Activated T-helper 1 cell treated with anti-CD3 and anti-CD28 coated beads, Interleukin-12 subunit alpha, Interleukin-12 subunit beta, Interleukin-2, Interleukin-4 antibody, amounts not matched to agents 30 ng/mL and 10 ng/mL and 1 ng/mL, durations not matched to agents 14 hours and 24 hours and 36 hours (primary cell): Measurements from ENCODE around the gene USP10. TPM values are rescaled to one million over a fixed set of nuclear protein-coding genes. Genes with fewer than 3 reads are reported as not detected.
A peak's percentile ranks its signal among the peaks of the same experiment; 100 is the strongest.

ENCODE experiments used
- DNase-seq: peaks from one replicate; pipeline ENCODE4 v3.0.0; 2021; ENCODE audit warnings: low spot score
- H3K27ac Mint-ChIP-seq: one replicate; pipeline ENCODE4 v1.8.0; 2021; ENCODE audit warnings: mild to moderate bottlenecking, mixed read lengths
- H3K27me3 Mint-ChIP-seq: one replicate; pipeline ENCODE4 v1.8.0; 2022; ENCODE audit warnings: mild to moderate bottlenecking, moderate library complexity, mixed read lengths; ENCODE audit not compliant: insufficient read depth
- H3K36me3 Mint-ChIP-seq: one replicate; pipeline ENCODE4 v1.8.0; 2021; ENCODE audit warnings: low read depth, mixed read lengths
- H3K4me1 Mint-ChIP-seq: one replicate; pipeline ENCODE4 v1.8.0; 2021; ENCODE audit warnings: low read depth, mixed read lengths
- H3K4me3 Mint-ChIP-seq: one replicate; pipeline ENCODE4 v1.8.0; 2021; ENCODE audit warnings: mild to moderate bottlenecking, moderate library complexity, mixed read lengths
- H3K9me3 Mint-ChIP-seq: one replicate; pipeline ENCODE4 v1.8.0; 2021; ENCODE audit warnings: mixed read lengths
- intact Hi-C: fragments of 100-400 bp; cut with micrococcal nuclease; formaldehyde crosslinking; loops from one replicate; pipeline ENCODE4 v1.15.1; 2024
- total RNA-seq: library from RNA; stranded (reverse); gene quantifications from 2 replicates; pipeline ENCODE4 v1.2.3, GENCODE V29; 2022

The USP10 gene
- total RNA-seq, 1 donor from 2014 or later, result 153 TPM

GRCh38 chr16:84754956-84755672 lies 55.3 kb downstream of the USP10 start:
- Mint-ChIP-seq H3K27me3 (no peaks in the 10 kb centered on the region), H3K36me3 (peaks cover 16% of the 10 kb centered on the region), H3K4me3 (peak overlapping the region; percentile 60), H3K9me3 (no peaks in the 10 kb centered on the region), H3K4me1 (peaks cover 76% of the 10 kb centered on the region), H3K27ac (peak overlapping the region; percentile 72)
- DNase-seq, result no peak
- intact Hi-C loops, result loop anchor here (1.0 to 5.0 kb wide), 8 partner anchors 17 to 331 kb away; partner anchors contain the start of gene KIAA0513

GRCh38 chr16:84756830-84757229 lies 57.0 kb downstream of the USP10 start:
- peaks cover 24% of the 10 kb centered on the region for H3K36me3 Mint-ChIP-seq
- intact Hi-C loops, result no loop called here
- no peak overlapping the region for H3K4me3 Mint-ChIP-seq
- DNase-seq, result no peak
- H3K4me1 Mint-ChIP-seq, result peaks cover 63% of the 10 kb centered on the region
- no peaks in the 10 kb centered on the region for H3K27me3 Mint-ChIP-seq
- no peak overlapping the region for H3K27ac Mint-ChIP-seq
- no peaks in the 10 kb centered on the region for H3K9me3 Mint-ChIP-seq

DNA sequence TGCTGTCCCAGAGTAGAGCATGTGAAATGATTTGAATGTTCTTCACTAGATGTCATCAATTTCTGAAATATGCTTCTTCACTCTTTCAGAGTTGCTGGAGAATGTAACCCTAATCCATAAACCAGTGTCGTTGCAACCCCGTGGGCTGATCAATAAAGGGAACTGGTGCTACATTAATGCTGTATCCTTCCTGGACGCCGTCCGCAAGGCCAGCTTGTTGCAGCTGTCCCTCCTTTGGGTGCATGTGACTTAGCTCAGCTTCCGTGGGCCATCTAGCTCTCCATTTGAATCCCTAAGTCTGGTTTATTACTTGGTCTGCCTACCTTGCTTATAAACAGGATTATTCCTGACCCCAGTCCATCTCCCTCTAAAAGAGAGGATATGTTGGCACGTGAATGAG lies 58.8 kb downstream of the USP10 start:
- Mint-ChIP-seq H3K36me3 (peaks cover 33% of the 10 kb centered on the region), H3K9me3 (no peaks in the 10 kb centered on the region), H3K4me1 (peaks cover 49% of the 10 kb centered on the region), H3K4me3 (no peak overlapping the region), H3K27me3 (no peaks in the 10 kb centered on the region), H3K27ac (no peak overlapping the region)
- DNase-seq, result no peak
- intact Hi-C loops, result no loop called here

DNA sequence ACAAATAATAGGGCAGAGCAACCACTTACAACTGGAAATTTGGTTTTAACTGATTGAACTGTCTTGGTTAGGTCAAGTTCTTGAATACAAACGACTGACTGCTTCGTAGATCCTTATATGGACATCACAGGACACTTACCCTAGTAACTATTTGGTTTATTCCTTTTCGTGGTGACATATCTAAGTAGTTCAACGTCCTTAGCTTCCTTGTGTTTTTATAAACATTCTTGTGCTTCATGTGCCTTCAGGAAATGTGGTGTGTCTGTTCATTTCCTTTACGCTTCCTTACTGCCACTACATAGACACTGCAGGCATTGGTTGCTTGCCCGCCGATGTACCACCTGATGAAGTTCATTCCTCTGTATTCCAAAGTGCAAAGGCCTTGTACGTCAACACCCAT lies 59.3 kb downstream of the USP10 start:
- no peak overlapping the region for H3K27ac Mint-ChIP-seq
- H3K4me1 Mint-ChIP-seq, result peaks cover 44% of the 10 kb centered on the region
- no peak for DNase-seq
- no peaks in the 10 kb centered on the region for H3K27me3 Mint-ChIP-seq
- intact Hi-C loops, result no loop called here
- H3K9me3 Mint-ChIP-seq, result no peaks in the 10 kb centered on the region
- no peak overlapping the region for H3K4me3 Mint-ChIP-seq
- peaks cover 38% of the 10 kb centered on the region for H3K36me3 Mint-ChIP-seq

GRCh38 chr16:84759906-84760305 lies 60.1 kb downstream of the USP10 start:
- H3K27me3 Mint-ChIP-seq, result no peaks in the 10 kb centered on the region
- no peak overlapping the region for H3K4me3 Mint-ChIP-seq
- intact Hi-C loops, result no loop called here
- no peak overlapping the region for H3K27ac Mint-ChIP-seq
- DNase-seq, result no peak
- H3K4me1 Mint-ChIP-seq, result peaks cover 36% of the 10 kb centered on the region
- peaks cover 46% of the 10 kb centered on the region for H3K36me3 Mint-ChIP-seq
- no peaks in the 10 kb centered on the region for H3K9me3 Mint-ChIP-seq

- intact Hi-C loops, result no loop called here
- H3K4me3 Mint-ChIP-seq, result no peak overlapping the region
- H3K27me3 Mint-ChIP-seq, result no peaks in the 10 kb centered on the region
- peaks cover 53% of the 10 kb centered on the region for H3K36me3 Mint-ChIP-seq
- no peaks in the 10 kb centered on the region for H3K9me3 Mint-ChIP-seq
- peaks cover 44% of the 10 kb centered on the region for H3K4me1 Mint-ChIP-seq
- DNase-seq, result no peak
- H3K27ac Mint-ChIP-seq, result no peak overlapping the region
Observed at GRCh38 chr16:84761448-84762368, 61.9 kb downstream of the USP10 start.

- no peak for DNase-seq
- H3K36me3 Mint-ChIP-seq, result peaks cover 63% of the 10 kb centered on the region
- H3K4me1 Mint-ChIP-seq, result peaks cover 52% of the 10 kb centered on the region
- H3K4me3 Mint-ChIP-seq, result no peak overlapping the region
- H3K9me3 Mint-ChIP-seq, result no peaks in the 10 kb centered on the region
- no peak overlapping the region for H3K27ac Mint-ChIP-seq
- intact Hi-C loops, result no loop called here
- no peaks in the 10 kb centered on the region for H3K27me3 Mint-ChIP-seq
Observed at GRCh38 chr16:84763164-84763563, 63.4 kb downstream of the USP10 start.

DNA sequence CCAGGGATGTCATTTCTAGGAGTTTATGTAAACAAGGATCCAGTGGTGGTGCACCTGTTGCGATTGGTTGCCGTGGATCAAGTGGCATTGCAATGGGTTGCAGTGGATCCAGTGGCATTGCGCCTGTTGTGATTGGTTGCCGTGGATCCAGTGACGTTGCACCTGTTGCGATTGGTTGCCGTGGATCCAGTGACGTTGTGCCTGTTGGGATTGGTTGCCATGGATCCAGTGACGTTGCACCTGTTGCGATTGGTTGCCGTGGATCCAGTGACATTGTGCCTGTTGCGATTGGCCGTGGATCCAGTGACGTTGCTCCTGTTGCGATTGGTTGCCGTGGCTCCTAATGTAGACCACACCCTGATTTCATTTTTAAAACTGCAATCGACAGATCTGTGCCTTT lies 63.8 kb downstream of the USP10 start:
- no peaks in the 10 kb centered on the region for H3K27me3 Mint-ChIP-seq
- H3K27ac Mint-ChIP-seq, result no peak overlapping the region
- DNase-seq, result no peak
- H3K36me3 Mint-ChIP-seq, result peaks cover 65% of the 10 kb centered on the region
- intact Hi-C loops, result no loop called here
- H3K4me3 Mint-ChIP-seq, result no peak overlapping the region
- H3K4me1 Mint-ChIP-seq, result peaks cover 52% of the 10 kb centered on the region
- H3K9me3 Mint-ChIP-seq, result no peaks in the 10 kb centered on the region

GRCh38 chr16:84764970-84765369 lies 65.2 kb downstream of the USP10 start:
- intact Hi-C loops, result no loop called here
- no peak overlapping the region for H3K27ac Mint-ChIP-seq
- H3K36me3 Mint-ChIP-seq, result peaks cover 76% of the 10 kb centered on the region
- peaks cover 46% of the 10 kb centered on the region for H3K4me1 Mint-ChIP-seq
- no peak for DNase-seq
- no peaks in the 10 kb centered on the region for H3K9me3 Mint-ChIP-seq
- no peak overlapping the region for H3K4me3 Mint-ChIP-seq
- H3K27me3 Mint-ChIP-seq, result no peaks in the 10 kb centered on the region

DNA sequence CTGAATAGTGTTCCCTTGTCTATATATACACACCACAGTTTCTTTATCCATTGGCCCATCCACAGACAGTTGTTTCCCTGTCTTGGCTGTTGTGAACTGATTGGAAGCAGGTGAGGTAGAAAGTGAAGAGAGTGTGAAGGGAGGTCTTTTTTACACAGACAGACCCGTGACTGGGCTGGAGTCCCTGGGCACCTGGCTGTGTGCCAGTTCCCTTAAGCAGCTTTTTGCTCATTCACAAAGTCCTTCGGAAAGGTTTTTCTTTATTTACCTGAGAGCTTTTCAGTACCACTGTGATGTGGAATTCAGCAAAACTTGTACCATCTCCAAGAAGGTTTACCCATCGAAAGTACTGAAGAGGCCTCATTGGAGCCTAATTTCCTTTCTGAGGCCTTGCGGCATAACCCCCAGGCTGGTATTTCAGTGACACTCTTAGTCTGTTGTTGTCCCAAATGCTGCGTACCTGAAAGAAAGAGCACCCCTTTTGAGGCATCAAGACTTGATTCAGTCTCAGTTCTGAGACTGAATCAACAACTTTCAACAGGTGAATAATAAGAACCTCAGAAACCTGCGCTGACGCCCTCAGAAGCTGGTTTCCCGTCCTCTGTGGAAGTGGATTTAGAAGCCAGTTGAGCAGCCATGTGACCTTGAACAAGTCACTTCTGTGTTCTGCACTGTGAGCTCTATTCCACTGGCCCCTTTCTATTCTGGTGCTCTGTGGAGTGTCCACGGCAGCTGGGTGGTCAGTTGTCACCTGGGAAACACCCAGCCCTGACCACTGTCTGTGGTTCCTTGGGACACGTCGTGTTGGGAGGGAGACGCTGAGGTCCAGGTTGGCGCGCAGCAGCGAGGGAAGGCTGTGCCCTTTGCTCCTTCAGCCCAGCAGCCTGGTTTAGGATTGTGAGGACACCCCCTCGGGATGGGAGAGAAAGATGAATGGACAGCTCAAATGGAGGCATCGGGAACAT lies 66.1 kb downstream of the USP10 start:
- Mint-ChIP-seq H3K4me1 (peaks cover 42% of the 10 kb centered on the region), H3K27ac (no peak overlapping the region), H3K4me3 (peak overlapping the region; percentile 11), H3K27me3 (no peaks in the 10 kb centered on the region), H3K9me3 (no peaks in the 10 kb centered on the region), H3K36me3 (peaks cover 72% of the 10 kb centered on the region)
- intact Hi-C loops, result no loop called here
- DNase-seq, result no peak

DNA sequence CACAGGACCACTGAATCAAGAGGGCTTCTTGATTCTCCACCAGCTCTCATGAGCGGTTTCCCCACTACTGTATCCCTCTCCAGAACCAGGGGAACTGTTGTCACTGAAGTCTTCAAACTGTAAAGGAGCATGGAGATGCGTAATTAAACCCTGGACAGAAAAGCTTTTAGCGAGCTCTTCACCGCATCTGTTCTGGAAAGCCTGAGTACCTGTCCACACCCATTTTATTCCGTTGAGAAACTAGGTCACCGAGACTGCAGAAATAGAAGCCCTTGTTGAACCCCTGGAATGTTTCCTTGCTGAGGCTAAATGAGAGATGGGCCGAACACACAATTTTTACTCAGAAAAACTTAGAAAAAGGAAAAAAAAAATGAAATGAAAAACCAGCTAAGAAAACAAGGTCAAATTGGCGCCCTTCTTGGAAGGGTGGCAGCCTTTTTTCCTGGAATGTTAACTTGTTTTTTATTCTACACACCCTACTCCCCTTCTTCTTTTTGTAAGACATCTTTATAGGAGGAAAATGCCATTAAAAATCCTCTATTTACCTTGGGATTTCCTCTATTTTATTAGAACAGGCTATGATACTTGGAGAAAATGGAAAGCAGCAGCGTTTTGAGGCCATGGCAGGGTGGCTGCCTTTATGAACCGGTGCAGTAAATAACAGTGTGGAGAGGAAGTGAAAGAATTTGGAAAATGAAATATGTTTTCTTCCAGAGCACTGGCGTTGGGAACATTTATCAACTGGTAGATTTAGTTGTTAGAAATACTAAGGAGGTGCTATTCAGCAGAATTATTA lies 67.4 kb downstream of the USP10 start:
- Mint-ChIP-seq H3K4me3 (peak overlapping the region; percentile 56), H3K4me1 (peaks cover 42% of the 10 kb centered on the region), H3K27ac (peak overlapping the region; percentile 64), H3K36me3 (peaks cover 63% of the 10 kb centered on the region), H3K9me3 (no peaks in the 10 kb centered on the region), H3K27me3 (no peaks in the 10 kb centered on the region)
- intact Hi-C loops, result no loop called here
- no peak for DNase-seq
